Neural cell (in vitro differentiated cells): Measurements from ENCODE around the gene LRCH4. TPM values are rescaled to one million over a fixed set of nuclear protein-coding genes. Genes with fewer than 3 reads are reported as not detected.

Experiments used
- H2AFZ ChIP-seq: fragments of 200-600, 300-800 bp; sonication (generic), shearing (Covaris generic); 2 replicates; pipeline ENCODE4 v1.6.0; 2014; ENCODE audit warnings: low read depth, mild to moderate bottlenecking, antibody characterized with exemption, low read length, moderate library complexity
- H3F3A ChIP-seq: fragments of 200-600 bp; shearing (Covaris generic); 2 replicates; pipeline ENCODE4 v1.6.1; 2016; ENCODE audit warnings: mild to moderate bottlenecking, moderate library complexity, mixed read lengths, antibody characterized with exemption, low read length; ENCODE audit not compliant: insufficient read depth, poor library complexity, severe bottlenecking
- H3K27ac ChIP-seq: fragments of 200-600, 300-800 bp; sonication (generic), shearing (Covaris generic); 2 replicates; pipeline ENCODE4 v1.5.1; 2014; ENCODE audit warnings: mild to moderate bottlenecking, low read length, moderate library complexity
- H3K27me3 ChIP-seq: fragments of 300-800, 200-600 bp; sonication (generic), shearing (Covaris generic); 2 replicates; pipeline ENCODE4 v1.6.0; 2014; ENCODE audit warnings: mild to moderate bottlenecking, low read depth, low read length, moderate library complexity; ENCODE audit not compliant: insufficient read depth
- H3K36me3 ChIP-seq: fragments of 300-800, 200-600 bp; sonication (generic), shearing (Covaris generic); 2 replicates; pipeline ENCODE4 v1.5.1; 2014; ENCODE audit warnings: mild to moderate bottlenecking, antibody characterized with exemption, low read length, moderate library complexity; ENCODE audit not compliant: insufficient read depth
- H3K4me2 ChIP-seq: fragments of 300-800, 200-600 bp; sonication (generic), shearing (Covaris generic); 2 replicates; pipeline ENCODE4 v1.6.0; 2014; ENCODE audit warnings: mild to moderate bottlenecking, low read length
- H3K4me3 ChIP-seq: fragments of 300-800, 200-600 bp; sonication (generic), shearing (Covaris generic); 2 replicates; pipeline ENCODE4 v1.5.1; 2014; ENCODE audit warnings: mild to moderate bottlenecking, low read length, moderate library complexity
- H3K79me2 ChIP-seq: fragments of 200-600 bp; shearing (Covaris generic); replicated peaks from 2 replicates; pipeline ENCODE4 v1.6.0; 2014; ENCODE audit warnings: mild to moderate bottlenecking, low read length, moderate library complexity; ENCODE audit not compliant: insufficient read depth
- H3K9ac ChIP-seq: fragments of 300-800, 200-600 bp; sonication (generic), shearing (Covaris generic); 2 replicates; pipeline ENCODE4 v1.6.1; 2016; ENCODE audit warnings: mild to moderate bottlenecking, low read length, mixed read lengths
- H3K9me2 ChIP-seq: fragments of 200-600 bp; shearing (Covaris generic); 2 replicates; pipeline ENCODE4 v1.6.1; 2016; ENCODE audit warnings: mild to moderate bottlenecking, low read length, mixed read lengths; ENCODE audit not compliant: insufficient read depth
- H3K9me3 ChIP-seq: fragments of 200-600, 300-800 bp; sonication (generic), shearing (Covaris generic); 2 replicates; pipeline ENCODE4 v1.6.1; 2016; ENCODE audit warnings: mild to moderate bottlenecking, mixed run types, low read length, moderate library complexity, mixed read lengths
- H4K20me1 ChIP-seq: fragments of 200-600 bp; shearing (Covaris generic); 2 replicates; pipeline ENCODE4 v1.6.1; 2016; ENCODE audit warnings: mild to moderate bottlenecking, mixed run types; ENCODE audit not compliant: insufficient read depth
- EP300 ChIP-seq: fragments of 450-650 bp; conservative IDR thresholded peaks from 2 replicates; pipeline ENCODE4 v1.6.1; 2014; ENCODE audit warnings: antibody characterized with exemption, mild to moderate bottlenecking, moderate library complexity; ENCODE audit not compliant: poor library complexity, severe bottlenecking
- EZH2 ChIP-seq: fragments of 200-600, 300-800 bp; shearing (Covaris generic), sonication (generic); IDR thresholded peaks from 2 replicates; pipeline ENCODE4 v1.6.1; 2014; ENCODE audit warnings: antibody characterized with exemption, low read length, borderline replicate concordance, mild to moderate bottlenecking; ENCODE audit not compliant: insufficient read depth, poor library complexity, severe bottlenecking
- MXI1 ChIP-seq: fragments of 450-650 bp; conservative IDR thresholded peaks from 2 replicates; pipeline ENCODE4 v1.6.1; 2014; ENCODE audit warnings: antibody characterized with exemption, mild to moderate bottlenecking; ENCODE audit not compliant: poor library complexity, severe bottlenecking
- POLR2AphosphoS5 ChIP-seq: IDR thresholded peaks from 2 replicates; pipeline ENCODE4 v1.6.1; 2012
- RAD21 ChIP-seq: fragments of 450-650 bp; conservative IDR thresholded peaks from 2 replicates; pipeline ENCODE4 v1.6.1; 2014; ENCODE audit warnings: antibody characterized with exemption, mild to moderate bottlenecking, moderate library complexity
- SMC3 ChIP-seq: fragments of 450-650 bp; conservative IDR thresholded peaks from 2 replicates; pipeline ENCODE4 v1.6.1; 2014; ENCODE audit warnings: antibody characterized with exemption, mild to moderate bottlenecking, moderate library complexity; ENCODE audit not compliant: poor library complexity
- TAF1 ChIP-seq: IDR thresholded peaks from 2 replicates; pipeline ENCODE4 v1.6.1; 2012; ENCODE audit warnings: low read depth
- polyA plus RNA-seq: library from polyadenylated mRNA; depleted of rRNA; stranded (reverse); fragments of >200 nt; gene quantifications from 2 replicates; pipeline ENCODE4 v1.2.3, GENCODE V29; 2014
- TF ChIP-seq, protein P1 (sequence below): IDR thresholded peaks from 2 replicates; pipeline ENCODE4 v1.6.1; 2012; ENCODE audit warnings: borderline replicate concordance
- TF ChIP-seq, protein P2 (sequence below): fragments of 450-650 bp; IDR thresholded peaks from 2 replicates; pipeline ENCODE4 v1.5.1; 2014; ENCODE audit warnings: antibody characterized with exemption, mild to moderate bottlenecking, moderate library complexity; ENCODE audit not compliant: poor library complexity, severe bottlenecking

Gene LRCH4
- polyA plus RNA-seq, 1 donor from 2014 or later = 17.2 TPM

DNA sequence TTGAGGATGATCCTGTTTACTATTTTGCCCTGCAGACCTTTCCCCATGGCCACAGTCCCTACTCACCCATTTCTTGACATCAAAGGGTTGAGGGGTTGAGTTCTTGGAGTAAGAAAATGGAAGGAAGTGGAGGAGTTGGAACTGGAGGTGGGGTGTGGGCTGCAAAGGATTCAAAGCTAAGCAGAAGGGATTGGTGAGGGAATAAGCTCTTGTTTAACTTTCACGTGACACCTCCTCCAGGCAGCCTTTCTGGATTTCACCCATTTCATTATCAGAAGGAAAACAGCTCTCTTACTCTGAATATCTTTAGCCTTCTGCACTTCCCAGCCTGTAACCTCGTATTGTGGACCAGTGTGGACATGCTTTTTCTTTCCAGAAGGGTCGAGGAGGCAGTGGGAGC lies 40.1 kb upstream of the LRCH4 start:
- Histone ChIP-seq H3K9ac (no peak overlapping the region), H3K4me2 (no peak overlapping the region), H3K27ac (no peak overlapping the region), H4K20me1 (no peaks in the 10 kb centered on the region), H3K79me2 (no peaks in the 10 kb centered on the region), H3K9me2 (no peaks in the 10 kb centered on the region), H3K27me3 (no peaks in the 10 kb centered on the region), H3F3A (no peaks in the 10 kb centered on the region), H3K9me3 (no peaks in the 10 kb centered on the region), H3K4me3 (peak overlapping the region; percentile 59), H3K36me3 (no peaks in the 10 kb centered on the region), H2AFZ (no peak overlapping the region)
- no peak for TF ChIP-seq POLR2AphosphoS5
- no peak for TF ChIP-seq EP300
- TF ChIP-seq, protein P1, sequence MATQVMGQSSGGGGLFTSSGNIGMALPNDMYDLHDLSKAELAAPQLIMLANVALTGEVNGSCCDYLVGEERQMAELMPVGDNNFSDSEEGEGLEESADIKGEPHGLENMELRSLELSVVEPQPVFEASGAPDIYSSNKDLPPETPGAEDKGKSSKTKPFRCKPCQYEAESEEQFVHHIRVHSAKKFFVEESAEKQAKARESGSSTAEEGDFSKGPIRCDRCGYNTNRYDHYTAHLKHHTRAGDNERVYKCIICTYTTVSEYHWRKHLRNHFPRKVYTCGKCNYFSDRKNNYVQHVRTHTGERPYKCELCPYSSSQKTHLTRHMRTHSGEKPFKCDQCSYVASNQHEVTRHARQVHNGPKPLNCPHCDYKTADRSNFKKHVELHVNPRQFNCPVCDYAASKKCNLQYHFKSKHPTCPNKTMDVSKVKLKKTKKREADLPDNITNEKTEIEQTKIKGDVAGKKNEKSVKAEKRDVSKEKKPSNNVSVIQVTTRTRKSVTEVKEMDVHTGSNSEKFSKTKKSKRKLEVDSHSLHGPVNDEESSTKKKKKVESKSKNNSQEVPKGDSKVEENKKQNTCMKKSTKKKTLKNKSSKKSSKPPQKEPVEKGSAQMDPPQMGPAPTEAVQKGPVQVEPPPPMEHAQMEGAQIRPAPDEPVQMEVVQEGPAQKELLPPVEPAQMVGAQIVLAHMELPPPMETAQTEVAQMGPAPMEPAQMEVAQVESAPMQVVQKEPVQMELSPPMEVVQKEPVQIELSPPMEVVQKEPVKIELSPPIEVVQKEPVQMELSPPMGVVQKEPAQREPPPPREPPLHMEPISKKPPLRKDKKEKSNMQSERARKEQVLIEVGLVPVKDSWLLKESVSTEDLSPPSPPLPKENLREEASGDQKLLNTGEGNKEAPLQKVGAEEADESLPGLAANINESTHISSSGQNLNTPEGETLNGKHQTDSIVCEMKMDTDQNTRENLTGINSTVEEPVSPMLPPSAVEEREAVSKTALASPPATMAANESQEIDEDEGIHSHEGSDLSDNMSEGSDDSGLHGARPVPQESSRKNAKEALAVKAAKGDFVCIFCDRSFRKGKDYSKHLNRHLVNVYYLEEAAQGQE = no peak

DNA sequence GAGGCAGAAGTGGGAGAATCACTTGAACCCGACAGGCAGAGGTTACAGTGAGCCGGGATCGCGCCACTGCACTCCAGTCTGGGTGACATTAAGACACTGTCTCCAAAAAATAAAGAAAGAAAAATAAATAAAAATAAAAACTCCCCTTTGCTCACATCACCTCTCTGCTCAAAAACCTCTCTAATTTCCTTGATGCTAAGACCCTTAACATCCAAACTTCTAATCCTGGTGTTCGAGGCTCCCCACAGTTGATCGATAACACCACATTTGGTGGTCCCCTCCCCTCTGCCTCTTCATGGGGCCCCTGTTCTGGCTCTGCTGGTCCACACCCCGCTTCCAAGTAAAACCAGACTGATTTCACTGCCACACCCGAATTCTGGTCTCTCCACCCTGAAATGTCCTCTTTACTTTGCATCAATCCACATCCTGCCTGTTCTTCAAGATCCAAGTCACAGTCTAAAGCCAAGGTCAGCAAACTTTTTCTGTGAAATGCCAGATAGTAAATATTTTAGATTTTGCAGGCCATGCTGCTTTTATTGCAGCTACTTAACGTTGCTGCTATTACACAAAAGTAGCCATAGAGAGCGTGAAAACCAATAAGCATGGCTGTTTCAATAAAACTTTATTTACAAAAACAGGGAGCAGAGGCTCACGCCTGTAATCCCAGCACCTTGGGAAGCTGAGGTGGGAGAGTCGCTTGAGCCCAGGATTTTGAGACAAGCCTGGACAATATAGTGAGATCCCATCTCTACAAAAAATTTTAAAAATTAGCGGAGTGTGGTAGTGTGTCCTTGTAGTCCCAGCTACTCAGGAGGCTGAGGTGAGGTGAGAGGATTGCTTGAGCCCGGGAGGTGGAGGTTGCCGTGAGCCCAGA lies 38.3 kb upstream of the LRCH4 start:
- no peak for TF ChIP-seq EZH2
- Histone ChIP-seq H3K4me3 (no peak overlapping the region), H3K79me2 (no peaks in the 10 kb centered on the region), H2AFZ (no peak overlapping the region), H4K20me1 (no peaks in the 10 kb centered on the region), H3K9ac (no peak overlapping the region), H3F3A (no peaks in the 10 kb centered on the region), H3K4me2 (no peak overlapping the region), H3K9me2 (no peaks in the 10 kb centered on the region), H3K36me3 (no peaks in the 10 kb centered on the region), H3K27me3 (no peaks in the 10 kb centered on the region), H3K9me3 (no peaks in the 10 kb centered on the region), H3K27ac (no peak overlapping the region)

DNA sequence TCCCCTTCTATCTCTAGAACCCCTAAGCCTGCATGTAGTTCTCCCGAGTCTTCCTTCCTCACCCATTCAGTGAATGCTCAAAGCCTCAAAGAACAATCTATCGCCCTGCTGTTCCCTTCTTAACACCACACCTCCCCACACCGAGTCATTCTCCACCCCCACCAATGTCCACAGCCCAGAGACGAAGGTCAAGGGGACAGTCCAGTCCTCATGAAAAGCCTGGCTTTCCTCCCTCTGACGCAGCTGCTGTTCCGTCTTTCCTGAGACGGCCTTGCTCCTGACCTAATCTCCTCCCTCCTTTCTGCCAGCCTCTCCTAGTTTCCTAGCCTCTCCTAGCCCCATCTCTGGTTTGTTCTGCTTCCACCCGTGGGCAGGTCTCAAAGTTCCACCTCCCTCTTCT lies 35.6 kb upstream of the LRCH4 start:
- Histone ChIP-seq H3K9ac (no peak overlapping the region), H3K36me3 (no peaks in the 10 kb centered on the region), H3K27ac (no peak overlapping the region), H3K79me2 (no peaks in the 10 kb centered on the region), H3K9me2 (no peaks in the 10 kb centered on the region), H3K4me3 (no peak overlapping the region), H3K4me2 (no peak overlapping the region), H3K9me3 (no peaks in the 10 kb centered on the region), H4K20me1 (no peaks in the 10 kb centered on the region), H3K27me3 (no peaks in the 10 kb centered on the region), H2AFZ (no peak overlapping the region), H3F3A (no peaks in the 10 kb centered on the region)
- no peak for TF ChIP-seq EP300
- no peak for TF ChIP-seq TAF1
- no peak for TF ChIP-seq MXI1
- TF ChIP-seq, protein P2, sequence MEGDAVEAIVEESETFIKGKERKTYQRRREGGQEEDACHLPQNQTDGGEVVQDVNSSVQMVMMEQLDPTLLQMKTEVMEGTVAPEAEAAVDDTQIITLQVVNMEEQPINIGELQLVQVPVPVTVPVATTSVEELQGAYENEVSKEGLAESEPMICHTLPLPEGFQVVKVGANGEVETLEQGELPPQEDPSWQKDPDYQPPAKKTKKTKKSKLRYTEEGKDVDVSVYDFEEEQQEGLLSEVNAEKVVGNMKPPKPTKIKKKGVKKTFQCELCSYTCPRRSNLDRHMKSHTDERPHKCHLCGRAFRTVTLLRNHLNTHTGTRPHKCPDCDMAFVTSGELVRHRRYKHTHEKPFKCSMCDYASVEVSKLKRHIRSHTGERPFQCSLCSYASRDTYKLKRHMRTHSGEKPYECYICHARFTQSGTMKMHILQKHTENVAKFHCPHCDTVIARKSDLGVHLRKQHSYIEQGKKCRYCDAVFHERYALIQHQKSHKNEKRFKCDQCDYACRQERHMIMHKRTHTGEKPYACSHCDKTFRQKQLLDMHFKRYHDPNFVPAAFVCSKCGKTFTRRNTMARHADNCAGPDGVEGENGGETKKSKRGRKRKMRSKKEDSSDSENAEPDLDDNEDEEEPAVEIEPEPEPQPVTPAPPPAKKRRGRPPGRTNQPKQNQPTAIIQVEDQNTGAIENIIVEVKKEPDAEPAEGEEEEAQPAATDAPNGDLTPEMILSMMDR = no peak
- TF ChIP-seq, protein P1 = no peak
- no peak for TF ChIP-seq POLR2AphosphoS5
- TF ChIP-seq RAD21 = no peak
- no peak for TF ChIP-seq SMC3
- no peak for TF ChIP-seq EZH2
